ENCODE results near the gene DDX59. TPM values are rescaled to one million over a fixed set of nuclear protein-coding genes. Genes with fewer than 3 reads are reported as not detected.

The DDX59 gene
- total RNA-seq, 2 donors from 2014 or later, result 14.2 to 20.5 TPM

Other genes with a start within 250 kb of the DDX59 start
- 1 to 10 TPM in 1 of 2 donors, under 1 TPM in 1; 0.67 to 2.0 TPM for gene KIF14, start 49.2 kb downstream of the DDX59 start, total RNA-seq
- 1 to 10 TPM; 7.4 to 9.0 TPM for gene CAMSAP2, start 69.0 kb upstream of the DDX59 start, total RNA-seq
- under 1 TPM in 1 of 2 donors, not detected in 1; 0.64 TPM for gene GPR25, start 203.1 kb upstream of the DDX59 start, total RNA-seq
- 100 to 1,000 TPM; 172 to 195 TPM for gene INAVA, start 225.0 kb upstream of the DDX59 start, total RNA-seq

All from left colon (tissue), 2 donors.